Calu3 (cell line): ENCODE data around the gene OPCML. TPM values are rescaled to one million over a fixed set of nuclear protein-coding genes. Genes with fewer than 3 reads are reported as not detected.

Experiments used
- BruUV-seq: library from RNA; stranded (reverse); fragments of 400-500 nt; replicated peaks from 2 replicates; lab custom pipeline; 2021; lab: Mats Ljungman, UMichigan
- CTCF ChIA-PET: fragments of 300-600 bp; sonication (Branson Sonifier 250); formaldehyde crosslinking; loops from one replicate; lab custom pipeline; 2022; ENCODE audit warnings: antibody characterized with exemption; lab: Charles Lee
- DNase-seq: peaks from one replicate; pipeline ENCODE4 v3.0.0; 2022
- H3K27ac Mint-ChIP-seq: one replicate; pipeline ENCODE4 v1.8.0; 2022; ENCODE audit warnings: mixed read lengths; ENCODE audit not compliant: unreplicated experiment
- H3K27me3 Mint-ChIP-seq: one replicate; pipeline ENCODE4 v1.8.0; 2022; ENCODE audit warnings: mixed read lengths; ENCODE audit not compliant: unreplicated experiment
- H3K36me3 Mint-ChIP-seq: one replicate; pipeline ENCODE4 v1.8.0; 2022; ENCODE audit warnings: mild to moderate bottlenecking, moderate library complexity, mixed read lengths; ENCODE audit not compliant: insufficient read depth, unreplicated experiment
- H3K4me1 Mint-ChIP-seq: one replicate; pipeline ENCODE4 v1.8.0; 2022; ENCODE audit warnings: mild to moderate bottlenecking, low read depth, mixed read lengths; ENCODE audit not compliant: unreplicated experiment
- H3K4me3 Mint-ChIP-seq: one replicate; pipeline ENCODE4 v1.8.0; 2022; ENCODE audit warnings: mild to moderate bottlenecking, low read depth, moderate library complexity, mixed read lengths; ENCODE audit not compliant: unreplicated experiment
- H3K9me3 Mint-ChIP-seq: one replicate; pipeline ENCODE4 v1.8.0; 2022; ENCODE audit warnings: low read depth, mixed read lengths; ENCODE audit not compliant: unreplicated experiment
- CTCF ChIP-seq: fragments of 200-600 bp; IDR thresholded peaks from one replicate; pipeline ENCODE4 v1.8.0; 2022; ENCODE audit warnings: antibody characterized with exemption; ENCODE audit not compliant: unreplicated experiment
- intact Hi-C: fragments of 100-400 bp; cut with micrococcal nuclease; formaldehyde crosslinking; loops from one replicate; pipeline ENCODE4 v1.10.0; 2022; ENCODE audit not compliant: unreplicated experiment
- total RNA-seq: library from RNA; stranded (reverse); gene quantifications from 2 replicates; pipeline ENCODE4 v1.2.3, GENCODE V29; 2022

The OPCML gene
- total RNA-seq, 1 experiment from 2014 or later, result not detected

DNA sequence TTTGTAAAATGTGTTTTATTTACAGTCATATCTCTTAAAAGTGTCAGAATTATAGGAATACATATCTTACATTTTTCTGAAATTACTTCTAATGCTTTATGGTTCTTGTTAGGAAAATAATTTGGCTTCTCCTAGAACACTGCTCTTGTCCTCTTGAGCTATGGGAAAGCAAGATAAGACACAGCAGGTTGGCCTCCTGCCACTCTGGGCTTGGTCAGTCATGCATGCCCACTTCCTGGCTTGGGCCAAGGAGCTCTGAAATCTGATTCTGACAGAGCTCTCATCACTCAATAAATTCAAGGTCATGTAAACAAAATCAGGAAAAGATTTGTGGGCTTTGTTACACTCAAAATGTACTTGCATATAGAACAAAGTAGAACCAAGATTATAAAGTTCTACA, 1036.0 kb downstream of the OPCML start:
- no peak for DNase-seq
- TF ChIP-seq CTCF, result no peak
- BruUV-seq, result no TSS peak
- Mint-ChIP-seq H3K9me3 (peaks cover 21% of the 10 kb centered on the region), H3K27ac (no peak overlapping the region), H3K36me3 (no peaks in the 10 kb centered on the region), H3K4me1 (no peaks in the 10 kb centered on the region), H3K27me3 (no peaks in the 10 kb centered on the region), H3K4me3 (no peak overlapping the region)
- CTCF ChIA-PET, result no interaction called here
- intact Hi-C loops, result no loop called here

DNA sequence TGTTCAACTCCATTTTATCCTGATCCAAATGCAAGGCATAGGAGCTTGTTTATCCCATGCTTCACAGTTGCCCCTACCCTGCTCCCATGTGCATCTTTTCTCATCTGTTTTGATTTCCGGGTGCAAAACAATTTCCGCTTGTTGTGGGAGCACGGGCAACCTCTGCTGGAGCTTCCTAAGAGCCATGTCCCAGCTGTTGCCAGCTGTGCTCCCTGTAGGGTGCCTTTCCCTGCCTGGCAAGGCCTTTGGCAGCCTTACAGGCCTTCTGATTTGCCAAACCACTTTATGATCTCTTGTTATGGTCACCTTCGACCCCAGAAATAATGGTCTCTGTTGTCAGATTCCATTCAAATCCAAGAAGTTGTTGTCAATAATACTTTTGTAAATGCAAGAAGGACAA, 1038.5 kb downstream of the OPCML start:
- no peaks in the 10 kb centered on the region for H3K27me3 Mint-ChIP-seq

DNA sequence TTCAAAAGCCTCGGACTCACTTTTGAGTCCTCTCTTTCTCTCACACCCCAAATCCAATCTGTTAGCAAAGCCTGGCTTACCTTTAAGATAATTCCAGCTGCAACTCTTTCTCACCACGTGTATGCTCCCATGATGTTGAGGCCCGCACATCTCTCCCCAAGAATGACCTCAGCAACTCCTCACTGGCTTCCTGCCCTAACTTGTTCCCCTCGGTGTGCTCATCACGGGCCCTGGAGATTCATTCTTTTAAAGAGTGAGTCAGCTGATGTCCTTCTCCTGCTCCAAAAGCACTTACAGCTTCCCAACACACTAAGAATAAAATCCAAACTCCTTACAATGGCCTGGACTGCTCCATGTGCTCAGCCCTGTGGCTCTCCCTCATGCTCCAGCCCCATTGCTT, 1041.3 kb downstream of the OPCML start:
- DNase-seq, result no peak
- Mint-ChIP-seq H3K4me3 (no peak overlapping the region), H3K9me3 (peaks cover 27% of the 10 kb centered on the region), H3K27ac (no peak overlapping the region), H3K36me3 (no peaks in the 10 kb centered on the region), H3K4me1 (no peaks in the 10 kb centered on the region), H3K27me3 (no peaks in the 10 kb centered on the region)
- intact Hi-C loops, result no loop called here
- TF ChIP-seq CTCF, result no peak
- no TSS peak for BruUV-seq
- CTCF ChIA-PET, result no interaction called here

More for the DNA sequence above, 1038.5 kb downstream of the OPCML start:
- Mint-ChIP-seq H3K9me3 (peaks cover 24% of the 10 kb centered on the region), H3K4me3 (no peak overlapping the region), H3K4me1 (no peaks in the 10 kb centered on the region), H3K27ac (no peak overlapping the region), H3K36me3 (no peaks in the 10 kb centered on the region)
- CTCF ChIA-PET, result no interaction called here
- BruUV-seq, result no TSS peak
- no peak for DNase-seq
- no peak for TF ChIP-seq CTCF
- intact Hi-C loops, result no loop called here

- Mint-ChIP-seq H3K4me1 (no peaks in the 10 kb centered on the region), H3K27me3 (no peaks in the 10 kb centered on the region), H3K9me3 (peaks cover 18% of the 10 kb centered on the region), H3K27ac (no peak overlapping the region), H3K36me3 (no peaks in the 10 kb centered on the region), H3K4me3 (no peak overlapping the region)
- no peak for DNase-seq
- intact Hi-C loops, result no loop called here
- no TSS peak for BruUV-seq
- no peak for TF ChIP-seq CTCF
- CTCF ChIA-PET, result no interaction called here
Observed at GRCh38 chr11:132486060-132486459, 1046.2 kb downstream of the OPCML start.
